Measurements from ENCODE around the gene TCAP.

- TF ChIP-seq CTCF (IDR thresholded peaks at IDR 0.05; ENCODE audit: insufficient read depth, low read length, poor library complexity, severe bottlenecking) (no peak), EZH2phosphoT487 (conservative IDR thresholded peaks at IDR 0.05; ENCODE audit: low read length) (no peak)
Observed at GRCh38 chr17:39648616-39649366, 16.4 kb upstream of the TCAP start.

All from SU-DHL-6 (cell line).